GM19468 (cell line): Measurements from ENCODE around the gene SCN8A.
"Not testable (repeated sequence)": the region's sequence is repeated elsewhere in the genome, so short reads cannot be mapped to it uniquely, and the experiment has no call there.

Experiments used
- ATAC-seq: cut with Tn5 transposase; IDR thresholded peaks from one replicate; pipeline ENCODE4 v1.9.1; 2021; ENCODE audit warnings: mild to moderate bottlenecking, moderate library complexity, moderate number of reproducible peaks; ENCODE audit not compliant: unreplicated experiment; ENCODE audit errors: extremely low read depth

SCN8A gene

GRCh38 chr12:51752234-51752889, 161.3 kb downstream of the SCN8A start:
- no peak for ATAC-seq

- no peak for ATAC-seq
Observed at GRCh38 chr12:51753980-51754675, 163.1 kb downstream of the SCN8A start.

GRCh38 chr12:51755251-51755650, 164.2 kb downstream of the SCN8A start:
- no peak for ATAC-seq

GRCh38 chr12:51759175-51759574, 168.1 kb downstream of the SCN8A start:
- ATAC-seq: no peak

GRCh38 chr12:51759695-51760094, 168.7 kb downstream of the SCN8A start:
- no peak for ATAC-seq

GRCh38 chr12:51760231-51760630, 169.2 kb downstream of the SCN8A start:
- ATAC-seq: no peak

- no peak for ATAC-seq
Observed at GRCh38 chr12:51763743-51764142, 172.7 kb downstream of the SCN8A start.

GRCh38 chr12:51766067-51766676, 175.1 kb downstream of the SCN8A start:
- ATAC-seq: no peak

- no peak for ATAC-seq
Observed at GRCh38 chr12:51771008-51771407, 180.0 kb downstream of the SCN8A start.

GRCh38 chr12:51773145-51773869, 182.3 kb downstream of the SCN8A start:
- no peak for ATAC-seq

GRCh38 chr12:51774933-51775332, 183.9 kb downstream of the SCN8A start:
- ATAC-seq: no peak

- ATAC-seq: no peak
Observed at GRCh38 chr12:51777457-51777856, 186.4 kb downstream of the SCN8A start.

- ATAC-seq: no peak
Observed at GRCh38 chr12:51777973-51778372, 186.9 kb downstream of the SCN8A start.

GRCh38 chr12:51779876-51780275, 188.8 kb downstream of the SCN8A start:
- no peak for ATAC-seq

- ATAC-seq: no peak
Observed at GRCh38 chr12:51784688-51785087, 193.7 kb downstream of the SCN8A start.

- ATAC-seq: no peak
Observed at GRCh38 chr12:51785906-51786305, 194.9 kb downstream of the SCN8A start.

GRCh38 chr12:51788876-51789275, 197.8 kb downstream of the SCN8A start:
- ATAC-seq: no peak

- ATAC-seq: no peak
Observed at GRCh38 chr12:51792417-51792816, 201.4 kb downstream of the SCN8A start.

- no peak for ATAC-seq
Observed at GRCh38 chr12:51793201-51793600, 202.2 kb downstream of the SCN8A start.

- no peak for ATAC-seq
Observed at GRCh38 chr12:51797301-51797700, 206.3 kb downstream of the SCN8A start.

GRCh38 chr12:51798051-51798450, 207.0 kb downstream of the SCN8A start:
- ATAC-seq: not testable (repeated sequence)
